Stimulated activated CD4-positive, alpha-beta T cell treated with anti-CD3 and anti-CD28 coated beads, Interleukin-15, amount 100 ng/mL, for 48 hours (primary cell): ENCODE data around the gene SBK1.
"Not testable (repeated sequence)": the region's sequence is repeated elsewhere in the genome, so short reads cannot be mapped to it uniquely, and the experiment has no call there.

ENCODE experiments used
- DNase-seq, 2 donors: peaks; one replicate each; pipeline ENCODE4 v3.0.0-alpha.2; 2020; ENCODE audit warnings: low read depth in 2 of 2

The SBK1 gene

GRCh38 chr16:28308794-28309584 is 16.7 kb downstream of the SBK1 start:
- no peak for DNase-seq

- peak; percentile 71 to 82 for DNase-seq
Measured at GRCh38 chr16:28309811-28310311, 17.5 kb downstream of the SBK1 start.

GRCh38 chr16:28310796-28311195 is 18.5 kb downstream of the SBK1 start:
- no peak for DNase-seq

- no peak for DNase-seq
Measured at GRCh38 chr16:28311413-28311812, 19.1 kb downstream of the SBK1 start.

GRCh38 chr16:28311913-28312312 is 19.6 kb downstream of the SBK1 start:
- DNase-seq = no peak

GRCh38 chr16:28312327-28312726 is 20.0 kb downstream of the SBK1 start:
- DNase-seq = no peak

GRCh38 chr16:28313587-28313986 is 21.3 kb downstream of the SBK1 start:
- DNase-seq = no peak

- no peak for DNase-seq
Measured at GRCh38 chr16:28316054-28316453, 23.7 kb downstream of the SBK1 start.

- peak; percentile 59 to 60 for DNase-seq
Measured at GRCh38 chr16:28317040-28317880, 24.9 kb downstream of the SBK1 start.

GRCh38 chr16:28318042-28318744 is 25.9 kb downstream of the SBK1 start:
- no peak for DNase-seq

GRCh38 chr16:28319476-28320022 is 27.2 kb downstream of the SBK1 start:
- no peak for DNase-seq

- no peak for DNase-seq
Measured at GRCh38 chr16:28320023-28320561, 27.8 kb downstream of the SBK1 start.

GRCh38 chr16:28320741-28321140 is 28.4 kb downstream of the SBK1 start:
- DNase-seq = no peak

GRCh38 chr16:28321700-28322411 is 29.5 kb downstream of the SBK1 start:
- peak; percentile 22 to 26 for DNase-seq

- DNase-seq = no peak
Measured at GRCh38 chr16:28324235-28324886, 32.0 kb downstream of the SBK1 start.

GRCh38 chr16:28324887-28325279 is 32.6 kb downstream of the SBK1 start:
- DNase-seq = no peak

GRCh38 chr16:28326881-28327610 is 34.7 kb downstream of the SBK1 start:
- DNase-seq = peak; percentile 33 to 55

GRCh38 chr16:28330232-28330631 is 37.9 kb downstream of the SBK1 start:
- DNase-seq = not testable (repeated sequence)

GRCh38 chr16:28330981-28331380 is 38.7 kb downstream of the SBK1 start:
- not testable (repeated sequence) for DNase-seq

GRCh38 chr16:28332632-28333031 is 40.3 kb downstream of the SBK1 start:
- not testable (repeated sequence) for DNase-seq
